CD4-positive, alpha-beta memory T cell (primary cell): ENCODE results near the gene OR10A2. TPM values are rescaled to one million over a fixed set of nuclear protein-coding genes. Genes with fewer than 3 reads are reported as not detected.
"Not testable (repeated sequence)": the region's sequence is repeated elsewhere in the genome, so short reads cannot be mapped to it uniquely, and the experiment has no call there.

Experiments used
- CTCF ChIA-PET: fragments of 350-600 bp; sonication (Branson Sonifier 250); formaldehyde crosslinking; loops from one replicate; lab custom pipeline; 2021; ENCODE audit warnings: inconsistent platforms; ENCODE audit not compliant: partially characterized antibody; lab: Charles Lee
- POLR2A ChIA-PET: fragments of 350-600 bp; sonication (Branson Sonifier 250); formaldehyde crosslinking; loops from one replicate; lab custom pipeline; 2021; ENCODE audit not compliant: partially characterized antibody; lab: Charles Lee
- DNase-seq, 5 donors: peaks; one replicate each; pipeline versions ENCODE4 v3.0.0 to v3.0.0-alpha.2; 2020 to 2022; ENCODE audit warnings: mixed read lengths in 1 of 5
- H3K27ac ChIP-seq: one replicate; pipeline ENCODE4 v1.7.0; 2013; ENCODE audit warnings: low read depth, low read length
- H3K27me3 ChIP-seq: 2 replicates; pipeline ENCODE4 v1.7.0; 2013; ENCODE audit warnings: mild to moderate bottlenecking, low read length, moderate library complexity; ENCODE audit not compliant: insufficient read depth
- H3K36me3 ChIP-seq: 2 replicates; pipeline ENCODE4 v1.7.0; 2013; ENCODE audit warnings: mild to moderate bottlenecking, low read length, moderate library complexity; ENCODE audit not compliant: insufficient read depth
- H3K4me1 ChIP-seq: 2 replicates; pipeline ENCODE4 v1.7.0; 2013; ENCODE audit warnings: mild to moderate bottlenecking, low read length, moderate library complexity; ENCODE audit not compliant: insufficient read depth
- H3K4me3 ChIP-seq, 2 donors: one replicate each; pipeline ENCODE4 v1.7.0; 2013; ENCODE audit warnings: low read length in 2 of 2, mild to moderate bottlenecking in 1 of 2
- H3K9me3 ChIP-seq, 2 donors: one replicate each; pipeline ENCODE4 v1.7.0; 2013; ENCODE audit warnings: low read length in 2 of 2, control low read depth in 1 of 2; ENCODE audit not compliant: control insufficient read depth in 1 of 2
- H3K27ac Mint-ChIP-seq, 7 donors: one replicate each; pipeline ENCODE4 v1.8.0; 2020 to 2021; ENCODE audit warnings: mixed read lengths in 7 of 7, mild to moderate bottlenecking in 6 of 7, inconsistent platforms in 3 of 7, moderate library complexity in 3 of 7
- H3K27me3 Mint-ChIP-seq, 2 donors: one replicate each; pipeline ENCODE4 v1.8.0; 2020 to 2021; ENCODE audit warnings: mixed read lengths in 2 of 2
- H3K36me3 Mint-ChIP-seq, 2 donors: one replicate each; pipeline ENCODE4 v1.8.0; 2020 to 2021; ENCODE audit warnings: mixed read lengths in 2 of 2, inconsistent platforms in 1 of 2, mild to moderate bottlenecking in 1 of 2
- H3K4me1 Mint-ChIP-seq, 4 donors: one replicate each; pipeline ENCODE4 v1.8.0; 2020 to 2021; ENCODE audit warnings: mixed read lengths in 4 of 4, mild to moderate bottlenecking in 1 of 4
- H3K4me3 Mint-ChIP-seq, 8 donors: one replicate each; pipeline ENCODE4 v1.8.0; 2020 to 2021; ENCODE audit warnings: mixed read lengths in 8 of 8, mild to moderate bottlenecking in 7 of 8, moderate library complexity in 6 of 8, inconsistent platforms in 3 of 8
- H3K9me3 Mint-ChIP-seq, 8 donors: one replicate each; pipeline ENCODE4 v1.8.0; 2020 to 2021; ENCODE audit warnings: mixed read lengths in 8 of 8, mild to moderate bottlenecking in 5 of 8, inconsistent platforms in 3 of 8, moderate library complexity in 1 of 8
- intact Hi-C: fragments of 100-400 bp; cut with micrococcal nuclease; formaldehyde crosslinking; loops from one replicate; pipeline ENCODE4 v1.15.1; 2023
- polyA plus RNA-seq, 2 donors: library from polyadenylated mRNA; unstranded; fragments of 300-500 nt; fragmentation: Illumina TruSeq; gene quantifications; one replicate each; pipeline ENCODE4 v1.2.3, GENCODE V29; 2021
- total RNA-seq, 2 experiments: library from RNA; stranded (reverse); gene quantifications; one replicate each; pipeline ENCODE4 v1.2.3, GENCODE V29; 2021

OR10A2 gene
- total and polyA plus RNA-seq, 4 experiments from 2014 or later = not detected

DNA sequence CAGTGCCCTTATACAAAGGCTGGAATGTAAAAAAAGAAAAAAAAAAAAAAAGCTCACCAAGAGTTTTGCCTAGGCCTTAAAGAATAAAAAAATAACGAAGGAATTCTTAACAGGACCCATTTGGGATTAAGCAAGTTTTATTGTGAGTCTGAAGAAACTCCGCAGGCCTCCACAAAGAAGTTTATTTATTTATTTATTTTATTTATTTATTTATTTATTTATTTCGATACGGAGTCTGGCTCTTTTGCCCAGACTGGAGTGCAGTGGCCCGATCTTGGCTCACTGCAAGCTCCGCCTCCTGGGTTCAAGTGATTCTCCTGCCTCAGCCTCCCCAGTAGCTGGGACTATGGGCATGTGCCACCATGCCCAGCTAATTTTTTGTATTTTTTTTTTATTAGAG is 8.1 kb upstream of the OR10A2 start:
- H3K27me3 Mint-ChIP-seq, H3K27me3 ChIP-seq, H3K4me3 ChIP-seq, intact Hi-C loops, CTCF ChIA-PET, H3K4me3 Mint-ChIP-seq, H3K36me3 Mint-ChIP-seq, H3K36me3 ChIP-seq, POLR2A ChIA-PET, H3K4me1 ChIP-seq, H3K9me3 ChIP-seq, DNase-seq, H3K4me1 Mint-ChIP-seq, H3K27ac Mint-ChIP-seq, H3K27ac ChIP-seq: not testable (repeated sequence)
- H3K9me3 Mint-ChIP-seq = peaks cover 0 to 29% (median 15%) of the 10 kb centered on the region in 8 donors

DNA sequence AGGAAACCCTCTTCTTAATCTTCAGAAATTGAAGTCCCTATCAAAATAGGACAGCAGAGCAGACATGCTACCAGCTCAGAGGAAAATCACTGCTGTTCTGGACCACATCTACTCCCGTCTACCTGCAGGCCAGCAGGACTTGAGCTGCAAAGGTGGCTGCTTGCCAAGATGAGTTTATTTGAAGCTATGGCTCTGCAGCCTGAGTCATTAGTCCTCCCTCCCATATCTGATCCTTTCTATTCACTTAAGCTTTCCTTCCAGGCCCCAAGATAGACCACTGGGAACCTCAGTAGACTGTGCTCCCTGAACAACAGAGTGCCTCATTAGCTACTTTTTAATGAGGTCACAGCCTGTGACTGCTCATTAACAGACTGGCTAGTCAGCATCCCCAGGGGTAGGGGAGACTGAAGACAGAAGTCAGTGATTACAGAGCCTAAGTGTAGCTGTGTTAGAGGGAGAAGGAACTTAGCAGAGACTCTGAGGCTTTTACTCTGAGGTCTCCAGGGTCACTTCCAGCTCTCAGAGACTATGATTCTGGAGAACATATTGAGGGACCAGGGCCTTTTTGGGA is 6.8 kb upstream of the OR10A2 start:
- Mint-ChIP-seq H3K27ac (no peak overlapping the region), H3K4me3 (no peak overlapping the region), H3K4me1 (no peaks in the 10 kb centered on the region), H3K9me3 (peaks cover 0 to 25% (median 13%) of the 10 kb centered on the region in 8 donors), H3K27me3 (peaks cover under 1 to 4% of the 10 kb centered on the region in 2 donors), H3K36me3 (no peaks in the 10 kb centered on the region)
- Histone ChIP-seq H3K4me1 (no peaks in the 10 kb centered on the region), H3K27me3 (no peaks in the 10 kb centered on the region), H3K9me3 (no peaks in the 10 kb centered on the region), H3K4me3 (no peak overlapping the region), H3K36me3 (no peaks in the 10 kb centered on the region), H3K27ac (no peak overlapping the region)
- DNase-seq = no peak
- CTCF ChIA-PET = no interaction called here
- intact Hi-C loops = no loop called here
- POLR2A ChIA-PET = no interaction called here

DNA sequence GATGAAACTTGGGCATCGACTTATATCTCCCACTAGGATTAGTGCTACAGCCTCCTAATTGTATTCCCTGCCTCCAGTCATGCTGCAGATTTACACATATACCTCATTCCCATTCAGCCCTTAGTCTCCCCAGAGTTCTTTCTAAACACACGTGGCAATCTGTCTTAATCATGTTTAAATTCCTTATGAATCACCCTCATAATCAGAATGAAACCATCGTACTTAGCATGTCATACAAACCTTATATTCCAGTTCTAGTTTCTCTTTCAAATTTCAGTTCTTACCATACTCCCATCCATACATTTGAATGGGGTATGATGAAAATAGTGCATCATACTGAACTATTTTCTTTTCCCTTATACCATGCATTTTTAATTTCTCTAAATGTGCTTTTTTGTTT is 6.0 kb upstream of the OR10A2 start:
- no peak for DNase-seq
- H3K36me3 Mint-ChIP-seq = no peaks in the 10 kb centered on the region
- Histone ChIP-seq H3K4me3 (no peak overlapping the region), H3K27ac (no peak overlapping the region), H3K9me3 (no peaks in the 10 kb centered on the region), H3K36me3 (no peaks in the 10 kb centered on the region), H3K27me3 (no peaks in the 10 kb centered on the region), H3K4me1 (no peaks in the 10 kb centered on the region)
- CTCF ChIA-PET = no interaction called here
- no peaks in the 10 kb centered on the region for H3K4me1 Mint-ChIP-seq
- peaks cover 0 to 21% (median 13%) of the 10 kb centered on the region in 8 donors for H3K9me3 Mint-ChIP-seq
- intact Hi-C loops = no loop called here
- POLR2A ChIA-PET = no interaction called here
- H3K27me3 Mint-ChIP-seq = peaks cover 5 to 7% of the 10 kb centered on the region in 2 donors
- H3K27ac Mint-ChIP-seq = no peak overlapping the region
- H3K4me3 Mint-ChIP-seq = no peak overlapping the region

DNA sequence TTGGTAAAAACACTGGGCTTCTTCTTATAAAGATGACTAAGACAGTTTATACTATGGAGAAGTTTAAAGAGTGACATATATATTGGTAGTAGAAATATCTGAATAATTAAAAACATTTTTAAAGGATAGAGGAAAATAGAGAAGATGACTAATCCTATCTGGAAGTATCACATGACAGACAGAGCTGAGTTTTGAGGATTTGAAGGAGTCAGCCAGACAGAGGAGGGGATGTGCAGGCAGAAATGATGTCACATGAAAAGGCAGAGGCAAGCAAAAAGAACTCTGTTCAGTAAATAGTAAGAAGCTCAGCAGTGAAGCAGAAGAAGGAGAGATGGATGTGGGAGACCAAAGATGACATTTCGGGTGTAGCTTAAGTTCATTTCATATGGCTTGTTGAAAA is 1.6 kb downstream of the OR10A2 start:
- CTCF ChIA-PET = no interaction called here
- H3K4me1 ChIP-seq = no peaks in the 10 kb centered on the region

DNA sequence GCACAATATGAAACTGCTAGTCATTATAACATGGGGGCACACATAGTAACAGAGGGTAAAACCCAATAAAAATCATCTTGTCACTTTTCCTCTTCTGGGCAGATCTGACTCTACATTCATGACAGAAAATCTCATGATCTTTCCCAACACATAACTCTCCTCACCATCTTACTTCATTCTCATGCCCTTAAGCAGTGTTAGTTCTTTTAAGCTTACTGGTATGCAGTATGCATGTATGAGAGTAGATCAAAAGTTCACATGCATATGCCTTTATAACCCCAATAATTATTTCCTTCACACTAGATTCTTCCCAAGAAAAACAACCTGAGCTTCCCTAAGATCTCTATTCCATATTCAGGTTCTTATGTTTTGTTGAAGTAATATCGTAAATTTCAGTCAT is 8.4 kb downstream of the OR10A2 start:
- ChIA-PET CTCF (no interaction called here), POLR2A (no interaction called here)

More for the DNA sequence above, 1.6 kb downstream of the OR10A2 start:
- Mint-ChIP-seq H3K9me3 (peaks cover 0 to 6% (median 4%) of the 10 kb centered on the region in 8 donors), H3K27ac (no peak overlapping the region), H3K4me3 (no peak overlapping the region), H3K27me3 (peaks cover 7% of the 10 kb centered on the region in 2 donors), H3K36me3 (no peaks in the 10 kb centered on the region), H3K4me1 (no peaks in the 10 kb centered on the region)
- no peak for DNase-seq
- H3K4me3 ChIP-seq = no peak overlapping the region
- H3K36me3 ChIP-seq = no peaks in the 10 kb centered on the region
- POLR2A ChIA-PET = no interaction called here
- intact Hi-C loops = no loop called here
- H3K27ac ChIP-seq = no peak overlapping the region
- no peaks in the 10 kb centered on the region for H3K9me3 ChIP-seq
- no peaks in the 10 kb centered on the region for H3K27me3 ChIP-seq

DNA sequence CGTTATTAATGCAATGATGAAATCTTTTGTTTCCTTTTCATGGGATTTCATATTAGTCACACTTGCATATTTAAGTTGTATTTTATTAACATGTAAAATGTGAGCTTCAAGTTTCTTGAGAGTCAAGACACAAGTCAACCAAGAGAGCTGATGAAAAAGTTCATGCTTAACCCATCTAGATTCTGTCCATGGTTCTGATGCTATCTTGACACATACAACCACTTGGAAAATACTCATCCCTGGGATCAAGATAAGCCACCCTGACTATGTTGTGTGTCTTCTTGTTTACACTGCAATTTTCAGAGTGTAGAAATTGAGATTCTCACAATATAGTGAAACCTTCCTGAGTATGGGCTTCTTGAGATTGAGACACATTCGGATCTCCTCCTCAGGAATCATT is 12.9 kb downstream of the OR10A2 start:
- Mint-ChIP-seq H3K4me3 (no peak overlapping the region), H3K4me1 (peaks cover 0 to 1% (median 0%) of the 10 kb centered on the region in 4 donors), H3K9me3 (peaks cover 0 to 7% (median 2%) of the 10 kb centered on the region in 8 donors), H3K27ac (no peak overlapping the region), H3K36me3 (no peaks in the 10 kb centered on the region), H3K27me3 (peaks cover 5 to 14% of the 10 kb centered on the region in 2 donors)
- Histone ChIP-seq H3K27me3 (no peaks in the 10 kb centered on the region), H3K4me1 (no peaks in the 10 kb centered on the region), H3K9me3 (no peaks in the 10 kb centered on the region), H3K36me3 (no peaks in the 10 kb centered on the region), H3K27ac (no peak overlapping the region), H3K4me3 (no peak overlapping the region)
- no peak for DNase-seq
- ChIA-PET CTCF (interaction anchor here (1.4 kb wide), 1 partner anchor 63 kb away, joined by 3 read pairs; no protein-coding TSS in a partner anchor), POLR2A (no interaction called here)
- intact Hi-C loops = no loop called here

More for the DNA sequence above, 8.4 kb downstream of the OR10A2 start:
- H3K27me3 Mint-ChIP-seq = peaks cover 12 to 13% of the 10 kb centered on the region in 2 donors
- H3K27ac ChIP-seq = no peak overlapping the region
- H3K4me3 Mint-ChIP-seq = no peak overlapping the region
- peaks cover 0 to 3% (median 0%) of the 10 kb centered on the region in 8 donors for H3K9me3 Mint-ChIP-seq
- no peaks in the 10 kb centered on the region for H3K27me3 ChIP-seq
- no peaks in the 10 kb centered on the region for H3K36me3 ChIP-seq
- intact Hi-C loops = no loop called here
- DNase-seq = no peak
- H3K4me1 Mint-ChIP-seq = peaks cover 0 to 1% (median 0%) of the 10 kb centered on the region in 4 donors
- no peaks in the 10 kb centered on the region for H3K36me3 Mint-ChIP-seq
- H3K9me3 ChIP-seq = no peaks in the 10 kb centered on the region
- H3K4me1 ChIP-seq = no peaks in the 10 kb centered on the region
- no peak overlapping the region for H3K4me3 ChIP-seq
- no peak overlapping the region for H3K27ac Mint-ChIP-seq

DNA sequence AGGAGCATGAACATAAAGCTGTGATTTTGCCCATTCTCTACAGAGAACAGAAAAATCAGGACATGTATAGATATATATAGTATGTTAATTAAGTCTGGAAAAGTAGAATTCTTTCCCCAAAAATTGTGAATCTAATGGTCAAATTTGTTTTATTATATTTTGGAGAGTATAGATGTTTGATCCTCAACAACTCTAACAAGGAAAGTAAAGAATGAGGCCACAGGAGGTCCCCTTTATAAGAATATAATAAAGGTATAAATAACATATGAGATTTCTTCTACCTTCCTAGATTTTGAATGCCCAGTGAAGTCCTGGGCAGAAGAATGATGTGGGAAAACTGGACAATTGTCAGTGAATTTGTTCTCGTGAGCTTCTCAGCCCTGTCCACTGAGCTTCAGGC is 13.5 kb downstream of the OR10A2 start, which contains the start of gene OR10A4:
Gene OR10A4, plus strand, starts transcription at position 301 of the 400 bp plus-strand sequence. Its CDS starts 23 bp downstream, at position 324.
- intact Hi-C loops = no loop called here
- Mint-ChIP-seq H3K4me3 (no peak within 1 kb of the TSS), H3K36me3 (no peaks in the 10 kb centered on the region), H3K4me1 (peaks cover 0 to under 1% (median 0%) of the 10 kb centered on the region in 4 donors), H3K27ac (no peak within 1 kb of the TSS), H3K9me3 (peaks cover 0 to 7% (median under 1%) of the 10 kb centered on the region in 8 donors), H3K27me3 (peaks cover 3 to 13% of the 10 kb centered on the region in 2 donors)
- CTCF ChIA-PET = interaction anchor here (1.4 kb wide), 1 partner anchor 64 kb away, joined by 3 read pairs; no protein-coding TSS in a partner anchor
- Histone ChIP-seq H3K27me3 (no peaks in the 10 kb centered on the region), H3K4me1 (no peaks in the 10 kb centered on the region), H3K9me3 (no peaks in the 10 kb centered on the region), H3K27ac (no peak within 1 kb of the TSS), H3K4me3 (no peak within 1 kb of the TSS), H3K36me3 (no peaks in the 10 kb centered on the region)
- no peak for DNase-seq
- POLR2A ChIA-PET = no interaction called here
